ENCODE results near the gene ARHGEF11.

GRCh38 chr1:156998840-156999500, 46.6 kb downstream of the ARHGEF11 start:
- TF ChIP-seq CTCF (IDR thresholded peaks at IDR 0.05) (no peak), MLX (CRISPR knock-in tag; IDR thresholded peaks at IDR 0.05) (no peak)
